ENCODE data around the gene TAS2R30. TPM values are rescaled to one million over a fixed set of nuclear protein-coding genes. Genes with fewer than 3 reads are reported as not detected.

TAS2R30 gene
- total RNA-seq, 1 donor from 2014 or later: 15.7 TPM

DNA sequence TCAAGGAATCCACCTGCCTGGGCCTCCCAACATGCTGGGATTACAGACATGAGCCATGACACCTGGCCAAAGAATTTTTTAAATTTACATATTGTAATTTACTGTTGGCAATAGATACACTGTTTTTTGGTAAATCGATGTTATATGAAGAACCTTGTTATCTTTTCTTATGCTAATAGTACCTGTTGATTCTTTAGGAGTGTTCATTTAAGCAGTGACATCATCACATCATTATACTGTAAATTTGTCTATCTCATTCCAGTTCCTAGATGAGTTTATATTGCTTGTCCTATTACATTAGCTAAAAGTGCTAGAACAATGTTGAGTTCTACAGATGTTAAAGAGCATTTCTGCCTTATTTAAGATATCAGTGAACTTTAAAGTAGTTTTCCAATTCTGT, 13.0 kb upstream of the TAS2R30 start:
- no peak for DNase-seq (ENCODE audit: extremely low spot score in 2 of 2)
- Histone ChIP-seq H3K27me3 (no peaks in the 10 kb centered on the region), H3K4me1 (no peaks in the 10 kb centered on the region), H3K4me3 (no peak overlapping the region), H3K36me3 (no peaks in the 10 kb centered on the region), H3K27ac (no peak overlapping the region), H3K9me3 (peaks cover 7% of the 10 kb centered on the region)
- intact Hi-C loops (cut with DNase I): no loop called here
- TF ChIP-seq POLR2AphosphoS5 (IDR thresholded peaks at IDR 0.05; ENCODE audit: insufficient read depth in 1 of 2, low read depth in 1 of 2) (no peak), POLR2A (IDR thresholded peaks at IDR 0.05) (no peak)
- TF ChIP-seq, protein P1, sequence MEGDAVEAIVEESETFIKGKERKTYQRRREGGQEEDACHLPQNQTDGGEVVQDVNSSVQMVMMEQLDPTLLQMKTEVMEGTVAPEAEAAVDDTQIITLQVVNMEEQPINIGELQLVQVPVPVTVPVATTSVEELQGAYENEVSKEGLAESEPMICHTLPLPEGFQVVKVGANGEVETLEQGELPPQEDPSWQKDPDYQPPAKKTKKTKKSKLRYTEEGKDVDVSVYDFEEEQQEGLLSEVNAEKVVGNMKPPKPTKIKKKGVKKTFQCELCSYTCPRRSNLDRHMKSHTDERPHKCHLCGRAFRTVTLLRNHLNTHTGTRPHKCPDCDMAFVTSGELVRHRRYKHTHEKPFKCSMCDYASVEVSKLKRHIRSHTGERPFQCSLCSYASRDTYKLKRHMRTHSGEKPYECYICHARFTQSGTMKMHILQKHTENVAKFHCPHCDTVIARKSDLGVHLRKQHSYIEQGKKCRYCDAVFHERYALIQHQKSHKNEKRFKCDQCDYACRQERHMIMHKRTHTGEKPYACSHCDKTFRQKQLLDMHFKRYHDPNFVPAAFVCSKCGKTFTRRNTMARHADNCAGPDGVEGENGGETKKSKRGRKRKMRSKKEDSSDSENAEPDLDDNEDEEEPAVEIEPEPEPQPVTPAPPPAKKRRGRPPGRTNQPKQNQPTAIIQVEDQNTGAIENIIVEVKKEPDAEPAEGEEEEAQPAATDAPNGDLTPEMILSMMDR (IDR thresholded peaks at IDR 0.05): no peak

DNA sequence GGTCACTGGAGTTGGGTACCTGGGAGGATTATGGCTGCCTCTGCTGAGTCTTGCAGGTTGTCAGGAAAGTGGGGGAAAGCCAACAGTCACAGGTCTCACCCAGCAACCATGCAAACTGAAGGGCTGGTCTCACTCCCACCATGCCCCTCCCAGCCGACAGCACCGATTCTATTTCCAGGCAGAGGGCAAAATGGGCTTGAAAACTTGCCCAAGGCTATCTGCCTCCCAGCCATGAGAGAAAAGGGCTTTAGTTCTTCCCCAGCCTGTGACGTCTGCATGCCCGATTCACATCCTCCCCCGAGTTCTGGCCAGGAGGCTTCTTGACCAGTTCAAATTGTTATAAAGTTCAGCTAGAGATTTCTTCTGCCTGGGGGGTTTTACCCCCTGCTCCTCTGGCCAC, 9.9 kb upstream of the TAS2R30 start:
- intact Hi-C loops (cut with DNase I): no loop called here
- peaks cover 7% of the 10 kb centered on the region for H3K9me3 ChIP-seq
- H3K36me3 ChIP-seq: no peaks in the 10 kb centered on the region
- no peaks in the 10 kb centered on the region for H3K4me1 ChIP-seq
- H3K4me3 ChIP-seq: no peak overlapping the region
- DNase-seq (ENCODE audit: extremely low spot score in 2 of 2): no peak
- H3K27ac ChIP-seq: no peak overlapping the region
- H3K27me3 ChIP-seq: no peaks in the 10 kb centered on the region
- TF ChIP-seq, protein P1 (IDR thresholded peaks at IDR 0.05): no peak
- TF ChIP-seq POLR2A (IDR thresholded peaks at IDR 0.05) (no peak), POLR2AphosphoS5 (IDR thresholded peaks at IDR 0.05; ENCODE audit: insufficient read depth in 1 of 2, low read depth in 1 of 2) (no peak)

DNA sequence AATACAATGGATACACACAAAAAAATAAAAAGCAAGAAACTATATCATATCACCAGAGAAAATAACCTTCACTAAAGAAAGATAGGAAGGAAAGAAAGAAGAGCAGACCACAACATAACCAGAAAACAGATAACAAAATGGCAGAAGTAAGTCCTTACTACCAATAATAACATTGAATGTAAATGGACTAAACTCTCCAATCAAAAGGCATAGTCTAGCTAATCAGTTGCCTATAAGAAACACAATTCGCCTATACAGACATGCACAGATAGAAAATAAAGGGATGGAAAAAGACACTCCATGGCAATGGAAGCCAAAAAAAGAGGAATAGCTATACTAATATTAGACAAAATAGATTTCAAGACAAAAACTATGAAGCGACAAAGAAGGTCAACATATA, 8.9 kb upstream of the TAS2R30 start:
- Histone ChIP-seq H3K9me3 (peaks cover 7% of the 10 kb centered on the region), H3K4me1 (no peaks in the 10 kb centered on the region), H3K27ac (no peak overlapping the region), H3K4me3 (no peak overlapping the region), H3K27me3 (no peaks in the 10 kb centered on the region), H3K36me3 (no peaks in the 10 kb centered on the region)
- TF ChIP-seq, protein P1 (IDR thresholded peaks at IDR 0.05): no peak
- TF ChIP-seq POLR2AphosphoS5 (IDR thresholded peaks at IDR 0.05; ENCODE audit: insufficient read depth in 1 of 2, low read depth in 1 of 2) (no peak), POLR2A (IDR thresholded peaks at IDR 0.05) (no peak)
- DNase-seq (ENCODE audit: extremely low spot score in 2 of 2): no peak
- intact Hi-C loops (cut with DNase I): no loop called here

DNA sequence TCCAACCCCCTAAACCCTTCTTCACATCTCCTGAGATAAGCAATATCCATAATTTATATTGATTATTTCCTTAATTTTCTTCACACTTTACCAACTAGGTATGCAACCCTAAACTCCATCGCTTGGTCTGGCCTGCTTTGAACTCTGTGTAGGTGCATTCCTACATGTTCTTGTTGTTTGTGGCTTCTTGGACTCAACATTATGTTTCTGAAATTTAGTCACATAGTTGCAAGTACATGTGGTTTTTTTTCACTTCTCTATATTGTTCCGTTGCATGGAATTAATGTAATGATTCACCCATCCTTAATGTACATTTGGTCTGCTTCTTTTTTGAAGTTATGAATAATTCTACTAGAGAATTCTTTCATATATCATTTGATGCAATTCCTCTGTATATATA, 1.6 kb upstream of the TAS2R30 start:
- DNase-seq (ENCODE audit: extremely low spot score in 2 of 2): no peak
- intact Hi-C loops (cut with DNase I): no loop called here
- no peak overlapping the region for H3K4me3 ChIP-seq
- peaks cover 10% of the 10 kb centered on the region for H3K4me1 ChIP-seq
- no peaks in the 10 kb centered on the region for H3K27me3 ChIP-seq
- TF ChIP-seq POLR2A (IDR thresholded peaks at IDR 0.05) (no peak), POLR2AphosphoS5 (IDR thresholded peaks at IDR 0.05; ENCODE audit: insufficient read depth in 1 of 2, low read depth in 1 of 2) (no peak)
- TF ChIP-seq, protein P1 (IDR thresholded peaks at IDR 0.05): no peak
- H3K27ac ChIP-seq: no peak overlapping the region
- no peaks in the 10 kb centered on the region for H3K9me3 ChIP-seq
- H3K36me3 ChIP-seq: no peaks in the 10 kb centered on the region

DNA sequence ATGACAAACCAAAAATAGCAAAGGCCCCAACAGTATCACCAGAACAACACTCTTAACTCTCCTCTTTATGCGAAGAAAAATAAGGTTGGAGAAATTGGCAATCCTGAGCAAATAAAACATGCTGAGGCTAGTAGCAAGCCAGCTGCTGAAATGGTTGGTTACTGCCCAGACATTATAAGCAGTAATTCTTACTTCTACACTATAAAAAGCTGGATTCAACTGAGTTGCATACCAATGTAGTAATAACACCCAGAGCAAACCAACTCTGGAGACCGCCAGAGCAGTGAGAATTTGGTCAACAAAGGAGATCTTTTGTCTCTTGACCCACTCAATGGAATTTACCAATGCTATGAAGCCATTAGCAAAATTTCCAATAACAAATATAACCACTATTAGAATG, 628 bp downstream of the TAS2R30 start:
- Histone ChIP-seq H3K27ac (no peak overlapping the region), H3K4me1 (peaks cover 10% of the 10 kb centered on the region), H3K36me3 (no peaks in the 10 kb centered on the region), H3K27me3 (no peaks in the 10 kb centered on the region), H3K4me3 (no peak overlapping the region), H3K9me3 (no peaks in the 10 kb centered on the region)
- no peak for DNase-seq (ENCODE audit: extremely low spot score in 2 of 2)
- intact Hi-C loops (cut with DNase I): no loop called here
- TF ChIP-seq POLR2AphosphoS5 (IDR thresholded peaks at IDR 0.05; ENCODE audit: insufficient read depth in 1 of 2, low read depth in 1 of 2) (no peak), POLR2A (IDR thresholded peaks at IDR 0.05) (no peak)
- TF ChIP-seq, protein P1 (IDR thresholded peaks at IDR 0.05): no peak
